ENCODE measurements around the gene BRSK2. TPM values are rescaled to one million over a fixed set of nuclear protein-coding genes. Genes with fewer than 3 reads are reported as not detected.

Gene BRSK2
- total and polyA plus RNA-seq, 4 experiments from 2014 or later = 0.18 to 0.47 (median 0.32) TPM

- ChIA-PET CTCF (ENCODE audit: partially characterized antibody) (no interaction called here), POLR2A (ENCODE audit: partially characterized antibody) (no interaction called here)
- intact Hi-C loops (cut with micrococcal nuclease) = no loop called here
- peaks cover 0 to 3% (median 0%) of the 10 kb centered on the region in 8 donors for H3K9me3 Mint-ChIP-seq
- Histone ChIP-seq H3K9me3 (ENCODE audit: control insufficient read depth in 1 of 2, low read length in 2 of 2) (no peaks in the 10 kb centered on the region), H3K27me3 (ENCODE audit: insufficient read depth, low read length) (no peaks in the 10 kb centered on the region), H3K36me3 (ENCODE audit: insufficient read depth, low read length) (no peaks in the 10 kb centered on the region), H3K4me3 (ENCODE audit: low read length in 2 of 2) (no peak overlapping the region), H3K27ac (ENCODE audit: low read depth, low read length) (no peak overlapping the region), H3K4me1 (ENCODE audit: insufficient read depth, low read length) (no peaks in the 10 kb centered on the region)
- DNase-seq = no peak
- H3K4me3 Mint-ChIP-seq = no peak overlapping the region
- no peak overlapping the region for H3K27ac Mint-ChIP-seq
- peaks cover 0 to 2% of the 10 kb centered on the region in 2 donors for H3K27me3 Mint-ChIP-seq
- no peaks in the 10 kb centered on the region for H3K36me3 Mint-ChIP-seq
- H3K4me1 Mint-ChIP-seq = no peaks in the 10 kb centered on the region
Measured at GRCh38 chr11:1442807-1443366, 53.2 kb downstream of the BRSK2 start.

- Mint-ChIP-seq H3K9me3 (no peaks in the 10 kb centered on the region), H3K27me3 (peaks cover 0 to 2% of the 10 kb centered on the region in 2 donors), H3K36me3 (no peaks in the 10 kb centered on the region), H3K4me3 (no peak overlapping the region), H3K4me1 (no peaks in the 10 kb centered on the region), H3K27ac (no peak overlapping the region)
- no peak overlapping the region for H3K27ac ChIP-seq (ENCODE audit: low read depth, low read length)
- no peaks in the 10 kb centered on the region for H3K27me3 ChIP-seq (ENCODE audit: insufficient read depth, low read length)
- DNase-seq = no peak
- no peaks in the 10 kb centered on the region for H3K9me3 ChIP-seq (ENCODE audit: control insufficient read depth in 1 of 2, low read length in 2 of 2)
- no peaks in the 10 kb centered on the region for H3K36me3 ChIP-seq (ENCODE audit: insufficient read depth, low read length)
- intact Hi-C loops (cut with micrococcal nuclease) = no loop called here
- no peak overlapping the region for H3K4me3 ChIP-seq (ENCODE audit: low read length in 2 of 2)
- CTCF ChIA-PET (ENCODE audit: partially characterized antibody) = no interaction called here
- H3K4me1 ChIP-seq (ENCODE audit: insufficient read depth, low read length) = no peaks in the 10 kb centered on the region
- POLR2A ChIA-PET (ENCODE audit: partially characterized antibody) = no interaction called here
Measured at GRCh38 chr11:1443737-1444136, 54.0 kb downstream of the BRSK2 start.

- intact Hi-C loops (cut with micrococcal nuclease) = no loop called here
- DNase-seq = no peak
- Mint-ChIP-seq H3K9me3 (no peaks in the 10 kb centered on the region), H3K27ac (no peak overlapping the region), H3K27me3 (peaks cover 0 to 2% of the 10 kb centered on the region in 2 donors), H3K4me1 (no peaks in the 10 kb centered on the region), H3K4me3 (no peak overlapping the region), H3K36me3 (no peaks in the 10 kb centered on the region)
- Histone ChIP-seq H3K36me3 (ENCODE audit: insufficient read depth, low read length) (no peaks in the 10 kb centered on the region), H3K9me3 (ENCODE audit: control insufficient read depth in 1 of 2, low read length in 2 of 2) (no peaks in the 10 kb centered on the region), H3K27ac (ENCODE audit: low read depth, low read length) (no peak overlapping the region), H3K4me1 (ENCODE audit: insufficient read depth, low read length) (no peaks in the 10 kb centered on the region), H3K4me3 (ENCODE audit: low read length in 2 of 2) (no peak overlapping the region), H3K27me3 (ENCODE audit: insufficient read depth, low read length) (no peaks in the 10 kb centered on the region)
- ChIA-PET CTCF (ENCODE audit: partially characterized antibody) (no interaction called here), POLR2A (ENCODE audit: partially characterized antibody) (no interaction called here)
Measured at GRCh38 chr11:1444321-1444720, 54.6 kb downstream of the BRSK2 start.

GRCh38 chr11:1444823-1445422 is 55.2 kb downstream of the BRSK2 start:
- Histone ChIP-seq H3K9me3 (ENCODE audit: control insufficient read depth in 1 of 2, low read length in 2 of 2) (no peaks in the 10 kb centered on the region), H3K4me1 (ENCODE audit: insufficient read depth, low read length) (no peaks in the 10 kb centered on the region), H3K27me3 (ENCODE audit: insufficient read depth, low read length) (no peaks in the 10 kb centered on the region), H3K4me3 (ENCODE audit: low read length in 2 of 2) (no peak overlapping the region), H3K27ac (ENCODE audit: low read depth, low read length) (no peak overlapping the region), H3K36me3 (ENCODE audit: insufficient read depth, low read length) (no peaks in the 10 kb centered on the region)
- Mint-ChIP-seq H3K4me3 (no peak overlapping the region), H3K9me3 (no peaks in the 10 kb centered on the region), H3K27me3 (peaks cover 0 to 2% of the 10 kb centered on the region in 2 donors), H3K36me3 (no peaks in the 10 kb centered on the region), H3K27ac (no peak overlapping the region), H3K4me1 (no peaks in the 10 kb centered on the region)
- no peak for DNase-seq
- ChIA-PET CTCF (ENCODE audit: partially characterized antibody) (no interaction called here), POLR2A (ENCODE audit: partially characterized antibody) (no interaction called here)
- intact Hi-C loops (cut with micrococcal nuclease) = no loop called here

- H3K27ac Mint-ChIP-seq = no peak overlapping the region
- H3K36me3 Mint-ChIP-seq = no peaks in the 10 kb centered on the region
- no peak for DNase-seq
- Histone ChIP-seq H3K36me3 (ENCODE audit: insufficient read depth, low read length) (no peaks in the 10 kb centered on the region), H3K27me3 (ENCODE audit: insufficient read depth, low read length) (no peaks in the 10 kb centered on the region), H3K27ac (ENCODE audit: low read depth, low read length) (no peak overlapping the region), H3K4me3 (ENCODE audit: low read length in 2 of 2) (no peak overlapping the region), H3K4me1 (ENCODE audit: insufficient read depth, low read length) (no peaks in the 10 kb centered on the region), H3K9me3 (ENCODE audit: control insufficient read depth in 1 of 2, low read length in 2 of 2) (no peaks in the 10 kb centered on the region)
- intact Hi-C loops (cut with micrococcal nuclease) = no loop called here
- ChIA-PET POLR2A (ENCODE audit: partially characterized antibody) (interaction anchor here (1.5 kb wide), 1 partner anchor 9 kb away, joined by 4 read pairs; no protein-coding TSS in a partner anchor), CTCF (ENCODE audit: partially characterized antibody) (no interaction called here)
- no peaks in the 10 kb centered on the region for H3K4me1 Mint-ChIP-seq
- no peak overlapping the region for H3K4me3 Mint-ChIP-seq
- H3K27me3 Mint-ChIP-seq = peaks cover 0 to 2% of the 10 kb centered on the region in 2 donors
- H3K9me3 Mint-ChIP-seq = no peaks in the 10 kb centered on the region
Measured at GRCh38 chr11:1445741-1446445, 56.2 kb downstream of the BRSK2 start.

DNA sequence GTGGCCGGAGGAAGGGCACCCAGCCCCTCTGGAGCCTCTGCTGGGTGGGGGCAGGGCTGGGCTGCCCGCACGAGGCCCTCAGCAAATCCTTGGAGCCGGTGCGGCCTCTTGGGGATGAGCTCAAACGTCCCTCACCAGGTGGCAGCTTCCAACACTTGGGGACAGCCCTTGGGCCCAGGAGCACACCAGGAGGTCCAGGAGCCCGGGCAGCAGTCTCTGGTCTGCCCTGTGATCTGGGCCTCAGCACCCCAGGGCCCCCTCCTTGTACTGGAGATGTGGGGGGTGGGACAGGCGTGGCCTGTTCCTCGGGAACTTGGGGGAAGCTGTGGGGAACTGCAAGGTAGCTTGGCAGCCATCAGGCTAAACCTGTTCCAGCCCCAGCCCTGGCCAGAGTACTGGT is 56.9 kb downstream of the BRSK2 start:
- CTCF ChIA-PET (ENCODE audit: partially characterized antibody) = no interaction called here
- Mint-ChIP-seq H3K9me3 (no peaks in the 10 kb centered on the region), H3K4me3 (no peak overlapping the region), H3K27me3 (peaks cover 0 to 2% of the 10 kb centered on the region in 2 donors), H3K36me3 (no peaks in the 10 kb centered on the region), H3K27ac (no peak overlapping the region), H3K4me1 (no peaks in the 10 kb centered on the region)
- no peak overlapping the region for H3K27ac ChIP-seq (ENCODE audit: low read depth, low read length)
- intact Hi-C loops (cut with micrococcal nuclease) = no loop called here
- H3K9me3 ChIP-seq (ENCODE audit: control insufficient read depth in 1 of 2, low read length in 2 of 2) = no peaks in the 10 kb centered on the region
- no peaks in the 10 kb centered on the region for H3K36me3 ChIP-seq (ENCODE audit: insufficient read depth, low read length)
- no peaks in the 10 kb centered on the region for H3K27me3 ChIP-seq (ENCODE audit: insufficient read depth, low read length)
- POLR2A ChIA-PET (ENCODE audit: partially characterized antibody) = interaction anchor here (1.5 kb wide), 1 partner anchor 9 kb away, joined by 4 read pairs; no protein-coding TSS in a partner anchor
- no peak for DNase-seq
- no peaks in the 10 kb centered on the region for H3K4me1 ChIP-seq (ENCODE audit: insufficient read depth, low read length)
- H3K4me3 ChIP-seq (ENCODE audit: low read length in 2 of 2) = no peak overlapping the region

- H3K27ac ChIP-seq (ENCODE audit: low read depth, low read length) = no peak overlapping the region
- no peak overlapping the region for H3K4me3 Mint-ChIP-seq
- no peak for DNase-seq
- H3K27ac Mint-ChIP-seq = no peak overlapping the region
- H3K4me1 ChIP-seq (ENCODE audit: insufficient read depth, low read length) = no peaks in the 10 kb centered on the region
- no peaks in the 10 kb centered on the region for H3K27me3 ChIP-seq (ENCODE audit: insufficient read depth, low read length)
- intact Hi-C loops (cut with micrococcal nuclease) = no loop called here
- CTCF ChIA-PET (ENCODE audit: partially characterized antibody) = no interaction called here
- POLR2A ChIA-PET (ENCODE audit: partially characterized antibody) = no interaction called here
- no peaks in the 10 kb centered on the region for H3K9me3 Mint-ChIP-seq
- peaks cover 0 to 2% of the 10 kb centered on the region in 2 donors for H3K27me3 Mint-ChIP-seq
- no peaks in the 10 kb centered on the region for H3K36me3 ChIP-seq (ENCODE audit: insufficient read depth, low read length)
- H3K36me3 Mint-ChIP-seq = no peaks in the 10 kb centered on the region
- H3K9me3 ChIP-seq (ENCODE audit: control insufficient read depth in 1 of 2, low read length in 2 of 2) = no peaks in the 10 kb centered on the region
- no peak overlapping the region for H3K4me3 ChIP-seq (ENCODE audit: low read length in 2 of 2)
- no peaks in the 10 kb centered on the region for H3K4me1 Mint-ChIP-seq
Measured at GRCh38 chr11:1447845-1448825, 58.4 kb downstream of the BRSK2 start.
